ENCODE results near the gene SEMA3A.

DNA sequence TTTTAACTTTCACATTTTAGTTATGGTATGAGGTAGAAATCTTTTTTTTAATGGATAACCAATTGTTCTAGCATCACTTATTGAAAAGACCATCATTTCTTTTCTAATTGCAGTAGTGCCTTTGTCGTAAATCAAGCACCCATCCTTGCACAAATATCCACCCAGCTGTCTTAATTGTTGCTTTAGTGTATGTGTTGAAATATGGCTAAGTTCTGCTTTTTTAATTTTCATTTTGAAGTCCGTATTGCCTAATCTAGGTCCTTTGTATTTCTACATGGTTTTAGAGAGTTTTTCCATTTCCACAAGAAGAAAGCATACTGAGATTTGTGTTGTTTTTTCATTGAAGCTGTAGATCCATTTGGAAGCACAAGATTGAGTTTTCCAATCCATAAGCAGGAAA, 286.1 kb downstream of the SEMA3A start:
- TF ChIP-seq, protein P1, sequence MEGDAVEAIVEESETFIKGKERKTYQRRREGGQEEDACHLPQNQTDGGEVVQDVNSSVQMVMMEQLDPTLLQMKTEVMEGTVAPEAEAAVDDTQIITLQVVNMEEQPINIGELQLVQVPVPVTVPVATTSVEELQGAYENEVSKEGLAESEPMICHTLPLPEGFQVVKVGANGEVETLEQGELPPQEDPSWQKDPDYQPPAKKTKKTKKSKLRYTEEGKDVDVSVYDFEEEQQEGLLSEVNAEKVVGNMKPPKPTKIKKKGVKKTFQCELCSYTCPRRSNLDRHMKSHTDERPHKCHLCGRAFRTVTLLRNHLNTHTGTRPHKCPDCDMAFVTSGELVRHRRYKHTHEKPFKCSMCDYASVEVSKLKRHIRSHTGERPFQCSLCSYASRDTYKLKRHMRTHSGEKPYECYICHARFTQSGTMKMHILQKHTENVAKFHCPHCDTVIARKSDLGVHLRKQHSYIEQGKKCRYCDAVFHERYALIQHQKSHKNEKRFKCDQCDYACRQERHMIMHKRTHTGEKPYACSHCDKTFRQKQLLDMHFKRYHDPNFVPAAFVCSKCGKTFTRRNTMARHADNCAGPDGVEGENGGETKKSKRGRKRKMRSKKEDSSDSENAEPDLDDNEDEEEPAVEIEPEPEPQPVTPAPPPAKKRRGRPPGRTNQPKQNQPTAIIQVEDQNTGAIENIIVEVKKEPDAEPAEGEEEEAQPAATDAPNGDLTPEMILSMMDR (IDR thresholded peaks at IDR 0.05): no peak
- TF ChIP-seq SIN3A (IDR thresholded peaks at IDR 0.05; ENCODE audit: borderline replicate concordance, insufficient read depth, low read depth, low read length) (no peak), POLR2AphosphoS5 (IDR thresholded peaks at IDR 0.05; ENCODE audit: low read depth, low read length) (no peak), REST (IDR thresholded peaks at IDR 0.05; ENCODE audit: insufficient read depth in 1 of 2, low read depth in 2 of 2, low read length in 1 of 2) (no peak)

Measured in Panc1 (cell line).